NCI-H345 treated with DMSO at 0.1 percent for 48 hours (cell line): ENCODE measurements around the gene SHPK.

ENCODE experiments used
- DNase-seq: peaks from one replicate; lab custom pipeline; 2025; ENCODE audit not compliant: unreplicated experiment; lab: John Stamatoyannopoulos, UW

SHPK gene

GRCh38 chr17:3636154-3636907 lies at the start of gene SHPK, which contains the start of gene CTNS:
Gene SHPK, minus strand, starts transcription at chr17:3636250. Its CDS starts 31 bp downstream, at chr17:3636219.
Gene CTNS, plus strand, starts transcription at chr17:3636760. Its CDS starts 3,447 bp downstream, at chr17:3640207.
- DNase-seq: peak; percentile 82

DNA sequence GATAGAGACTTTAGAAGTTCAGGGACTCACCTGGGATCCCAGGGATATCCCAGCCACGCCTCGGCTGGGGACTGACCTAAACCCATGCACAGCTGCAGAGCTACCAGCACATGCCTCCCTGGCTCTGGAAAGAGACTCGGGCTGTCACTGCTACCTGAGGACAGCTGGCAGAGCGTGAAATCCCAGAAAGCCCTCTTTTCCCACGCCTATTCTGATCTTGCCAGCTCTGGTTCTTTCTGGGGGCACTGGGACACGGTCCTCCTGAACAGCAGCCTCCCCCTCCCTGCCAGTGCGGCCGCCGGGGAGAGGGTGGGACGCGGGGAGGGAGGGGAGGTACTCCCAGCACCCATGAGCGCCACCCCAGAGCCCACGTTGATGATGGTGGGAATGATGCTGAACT lies 49.1 kb upstream of the SHPK start:
- DNase-seq: no peak

- DNase-seq: no peak
Measured at GRCh38 chr17:3683054-3683511, 47.0 kb upstream of the SHPK start.

DNA sequence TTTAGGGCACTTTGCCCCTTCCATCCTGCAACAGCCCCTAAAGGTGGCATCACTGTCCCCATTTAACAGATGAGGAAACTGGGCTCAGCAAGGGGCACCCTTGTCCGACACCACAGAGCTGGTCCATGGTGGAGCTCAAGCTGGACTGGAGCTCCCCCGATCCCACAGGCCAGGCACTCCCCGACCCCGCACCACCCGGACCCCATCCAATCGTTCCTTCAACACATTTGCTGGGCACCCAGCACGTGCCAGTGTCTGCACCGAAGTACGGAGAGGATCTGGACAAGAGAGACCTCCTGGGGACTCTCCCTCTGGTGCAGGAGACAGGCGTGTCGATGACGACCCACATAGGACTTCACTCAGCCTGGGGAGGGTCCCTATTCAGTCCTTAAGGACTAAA lies 46.0 kb upstream of the SHPK start:
- DNase-seq: no peak

DNA sequence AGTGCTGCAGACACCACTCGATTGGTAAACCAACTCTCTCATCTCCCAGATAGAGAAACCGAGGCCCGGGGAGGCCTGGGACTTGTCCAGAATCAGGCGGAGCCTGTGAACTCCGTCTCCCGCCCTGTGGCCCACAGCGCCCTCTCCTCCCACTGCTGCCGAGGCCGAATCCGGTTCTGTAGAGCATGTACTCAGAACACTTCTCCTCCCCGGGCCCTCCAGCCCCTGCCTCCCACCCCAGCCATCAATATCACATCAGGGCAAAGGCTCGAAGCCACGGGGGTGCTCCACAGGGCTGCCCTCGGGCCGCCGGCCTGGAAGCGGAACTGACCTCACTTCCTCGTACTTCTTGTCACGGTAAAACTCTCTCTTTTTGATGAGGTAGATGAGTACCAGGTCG lies 45.5 kb upstream of the SHPK start:
- DNase-seq: no peak

DNA sequence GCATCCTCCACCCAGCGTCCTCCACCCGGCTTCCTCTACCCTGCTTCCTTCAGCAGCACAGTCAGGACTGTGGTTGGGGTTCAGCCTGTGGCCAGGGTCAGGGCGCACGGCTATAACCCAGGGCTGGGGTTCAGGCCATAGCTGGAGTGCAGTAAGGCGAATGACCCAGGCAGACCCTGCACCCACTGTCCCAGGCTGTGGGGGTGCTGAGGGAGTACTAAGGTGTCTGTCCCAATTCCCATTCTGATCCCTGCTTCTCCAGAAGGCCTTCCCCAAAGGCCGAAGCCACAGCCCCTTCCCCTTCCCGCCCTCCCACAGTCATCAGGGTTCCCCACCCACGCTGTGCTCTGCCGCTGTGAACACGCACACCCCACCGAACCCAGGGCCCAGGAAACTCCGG lies 45.0 kb upstream of the SHPK start:
- no peak for DNase-seq

- no peak for DNase-seq
Measured at GRCh38 chr17:3679531-3680126, 43.6 kb upstream of the SHPK start.

DNA sequence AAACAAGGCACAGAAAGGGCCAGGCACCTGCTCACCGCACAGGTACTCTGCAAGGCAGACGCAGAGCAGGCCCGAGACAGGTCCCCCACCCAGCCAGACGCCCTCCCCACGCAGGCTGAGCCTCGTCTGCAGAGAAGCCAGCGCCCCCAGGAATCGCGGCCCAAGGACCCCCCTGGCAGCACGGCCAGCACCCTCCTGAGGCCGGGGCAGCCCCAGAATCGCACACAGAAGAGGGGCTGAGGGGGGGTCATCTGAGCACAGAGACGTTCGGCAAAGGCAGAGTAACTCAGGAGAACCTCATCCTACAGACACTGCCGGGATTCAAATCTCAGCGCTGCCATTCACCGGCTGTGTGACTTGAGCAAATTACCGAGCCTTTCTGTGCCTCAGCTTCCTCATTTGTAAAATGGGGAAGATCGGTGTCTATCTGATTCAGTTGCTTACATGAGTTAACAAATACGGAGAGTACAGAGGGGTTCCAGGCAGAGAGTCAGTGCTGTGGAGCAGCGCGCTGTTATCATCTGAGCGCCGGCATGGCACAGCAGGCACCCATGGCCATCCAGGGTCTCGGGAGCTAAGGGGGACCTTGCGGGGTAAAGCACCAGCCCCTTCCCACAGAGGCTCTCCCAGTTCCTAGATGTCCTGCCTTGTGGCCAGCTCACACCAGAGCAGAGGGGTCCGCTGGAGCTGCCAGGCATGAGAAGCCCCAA lies 42.9 kb upstream of the SHPK start:
- DNase-seq: no peak

DNA sequence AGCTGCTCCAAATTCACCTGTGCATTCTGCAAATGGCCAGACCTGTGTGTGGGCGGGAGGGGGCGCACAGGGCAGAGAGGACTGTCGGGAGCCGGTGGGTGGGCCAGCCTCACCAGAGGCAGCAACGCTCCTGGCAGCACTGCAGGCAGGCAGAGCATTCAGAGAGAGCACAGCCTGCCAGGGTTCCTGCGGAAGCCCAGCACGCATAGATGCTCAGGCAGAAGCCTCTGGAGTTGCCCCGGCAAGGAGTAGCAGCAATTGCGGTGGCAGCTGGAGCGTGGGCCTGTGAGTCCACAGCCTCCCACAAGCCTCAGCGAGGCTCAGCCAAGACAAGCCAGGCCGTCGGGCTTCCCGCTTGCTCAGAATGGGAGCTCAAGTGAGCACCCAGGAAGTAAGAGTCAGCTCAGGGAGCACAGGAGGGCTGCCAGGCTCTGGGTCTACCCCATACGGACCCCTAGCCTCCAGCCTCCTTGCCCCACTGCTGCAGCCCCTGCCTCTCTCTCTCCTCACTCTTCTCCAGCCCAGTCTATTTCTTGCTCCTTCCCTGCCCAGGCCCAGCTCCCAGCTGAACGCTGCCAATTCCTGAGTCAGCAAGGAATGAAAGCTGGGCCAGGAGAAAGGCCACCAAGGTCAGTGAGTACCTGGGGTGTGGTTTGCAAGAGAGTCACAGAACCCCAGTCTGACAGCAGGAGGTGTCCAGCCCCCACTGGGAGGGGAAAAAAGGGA lies 42.2 kb upstream of the SHPK start:
- no peak for DNase-seq

DNA sequence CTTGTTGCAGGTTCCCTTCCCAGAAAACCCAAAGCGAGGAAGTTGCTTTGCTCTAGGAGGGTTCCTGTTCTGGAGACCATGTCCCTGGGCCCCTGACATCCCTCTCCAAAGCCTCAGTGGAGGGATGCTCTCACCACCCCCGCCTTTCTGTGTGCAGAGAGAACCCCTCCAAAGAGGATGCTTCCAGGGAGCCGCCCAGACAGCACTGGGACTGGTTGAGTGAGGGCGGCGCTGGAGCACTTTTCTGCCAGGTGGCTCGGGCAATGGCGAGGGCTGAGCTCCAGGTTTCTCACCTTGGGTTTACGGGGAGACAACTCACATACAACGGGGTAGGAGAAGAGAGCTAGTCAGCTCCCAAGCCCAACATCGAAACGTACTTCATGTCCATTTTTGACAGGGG lies 39.8 kb upstream of the SHPK start:
- DNase-seq: no peak

GRCh38 chr17:3672571-3672970 lies 36.5 kb upstream of the SHPK start:
- no peak for DNase-seq

DNA sequence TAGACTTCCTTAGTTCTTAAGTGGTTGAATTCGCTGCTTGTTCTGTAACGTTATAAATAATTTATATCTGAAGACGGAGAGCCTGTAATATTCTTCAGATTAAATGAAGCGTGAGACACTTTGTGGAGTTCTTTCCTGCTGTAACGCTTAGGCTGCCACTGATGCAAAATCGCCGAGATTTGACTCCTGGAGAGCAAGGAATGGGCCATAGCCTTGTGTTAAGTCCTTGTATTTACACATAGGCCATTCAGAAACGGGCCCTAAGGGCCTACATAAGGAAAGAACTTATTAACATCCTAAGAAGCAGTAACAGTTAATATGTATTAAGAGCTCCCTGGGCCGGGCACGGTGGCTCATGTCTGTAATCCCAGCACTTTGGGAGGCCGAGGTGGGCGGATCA lies 33.5 kb upstream of the SHPK start:
- no peak for DNase-seq

DNA sequence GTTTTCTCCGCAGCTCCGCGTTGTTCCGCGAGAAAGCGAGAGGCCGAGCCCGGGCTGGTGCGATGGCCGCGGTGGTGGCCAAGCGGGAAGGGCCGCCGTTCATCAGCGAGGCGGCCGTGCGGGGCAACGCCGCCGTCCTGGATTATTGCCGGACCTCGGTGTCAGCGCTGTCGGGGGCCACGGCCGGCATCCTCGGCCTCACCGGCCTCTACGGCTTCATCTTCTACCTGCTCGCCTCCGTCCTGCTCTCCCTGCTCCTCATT lies 33.0 kb upstream of the SHPK start:
- no peak for DNase-seq

DNA sequence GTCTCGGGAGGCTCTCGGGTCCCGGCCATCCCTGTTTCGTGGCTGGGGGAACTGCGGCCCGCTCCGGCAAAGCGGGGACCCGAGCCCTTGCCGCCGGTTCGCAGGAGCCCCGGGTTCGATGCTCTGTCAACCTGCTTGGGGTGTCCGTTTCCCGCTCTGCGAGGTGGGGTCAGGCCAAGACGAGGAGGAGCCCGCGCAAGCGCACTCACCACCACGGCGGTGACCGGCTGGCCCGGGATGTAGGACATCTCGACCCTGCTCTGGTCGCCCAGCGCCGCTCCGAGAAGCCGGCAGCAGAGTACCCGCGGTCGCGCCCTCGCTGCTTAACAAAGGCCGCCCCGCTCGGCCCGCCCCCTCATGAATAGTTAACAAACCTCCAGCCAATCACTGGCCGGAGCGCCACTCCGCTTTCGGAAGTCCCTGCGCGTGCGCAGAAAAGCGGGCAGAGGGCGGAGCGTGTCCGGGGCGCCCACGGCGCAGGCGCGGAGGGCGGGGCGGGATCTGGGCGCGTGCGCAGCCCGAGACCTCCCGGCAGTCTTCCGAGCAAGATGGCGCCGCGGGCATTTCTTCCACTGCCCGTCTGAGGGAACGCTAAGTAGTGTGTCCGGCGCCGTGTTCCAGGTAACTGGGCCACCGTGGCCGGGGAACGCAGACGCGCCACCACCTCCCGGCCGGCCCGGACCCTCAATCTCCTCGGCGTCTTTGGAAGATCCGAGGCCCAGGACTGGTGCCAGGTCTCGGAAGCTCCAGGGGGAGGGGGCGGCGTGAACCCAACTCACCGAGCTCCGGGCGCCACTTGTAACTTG lies 32.4 kb upstream of the SHPK start, which contains the start of the genes EMC6 and TAX1BP3:
TSS of gene EMC6 (plus strand) at position 534 of the 806 bp plus-strand sequence. CDS start 335 bp downstream, outside the sequence.
TSS of gene TAX1BP3 (minus strand) at position 300 of the 806 bp plus-strand sequence. CDS start at position 248, 52 bp downstream.
- DNase-seq: peak; percentile 84

DNA sequence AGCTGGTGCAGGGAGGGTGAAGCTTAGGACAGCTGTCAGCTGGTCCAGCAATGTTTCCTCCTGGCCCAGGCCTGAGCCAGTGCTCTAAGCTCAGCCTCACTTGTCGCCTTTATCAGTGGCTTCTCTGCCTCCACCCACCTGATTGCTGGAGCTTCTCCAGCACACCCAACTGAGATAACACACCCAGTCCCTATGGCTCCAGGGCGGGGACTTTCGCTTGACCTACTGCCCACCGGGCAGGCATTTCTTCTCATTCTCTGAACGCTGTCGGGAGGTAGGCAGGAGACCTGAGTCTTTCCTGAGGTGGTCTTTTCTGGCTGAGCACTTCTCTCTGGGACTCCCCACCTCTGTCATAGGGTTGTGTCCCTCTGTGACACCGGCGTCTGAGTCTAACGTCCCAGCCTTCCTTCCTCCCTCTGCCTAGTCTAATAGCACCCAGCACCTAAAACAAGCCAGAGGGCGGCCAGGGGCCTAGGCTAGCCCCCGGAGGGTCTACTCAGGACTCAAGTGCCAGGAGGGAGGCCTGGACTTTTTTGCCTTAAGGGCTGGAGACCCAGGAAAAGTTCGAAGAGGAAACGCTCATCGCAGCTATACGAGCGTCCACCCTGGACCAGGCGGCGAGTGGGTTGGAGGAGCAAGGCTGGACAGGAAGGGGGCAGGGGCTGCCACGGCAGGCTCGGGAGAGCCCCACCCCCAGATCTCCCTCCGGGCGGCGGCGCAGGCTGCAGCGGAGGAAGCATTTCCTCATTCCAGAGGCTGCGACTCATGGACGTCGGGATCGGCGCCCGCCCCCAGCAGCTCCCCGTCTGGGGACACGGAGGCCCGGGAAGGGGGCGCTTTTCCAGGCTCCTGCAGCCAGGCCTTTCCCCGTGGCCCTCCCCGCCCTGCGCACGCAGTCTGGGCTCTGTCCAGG lies 31.6 kb upstream of the SHPK start:
- no peak for DNase-seq

GRCh38 chr17:3666516-3666915 lies 30.5 kb upstream of the SHPK start:
- DNase-seq: no peak

DNA sequence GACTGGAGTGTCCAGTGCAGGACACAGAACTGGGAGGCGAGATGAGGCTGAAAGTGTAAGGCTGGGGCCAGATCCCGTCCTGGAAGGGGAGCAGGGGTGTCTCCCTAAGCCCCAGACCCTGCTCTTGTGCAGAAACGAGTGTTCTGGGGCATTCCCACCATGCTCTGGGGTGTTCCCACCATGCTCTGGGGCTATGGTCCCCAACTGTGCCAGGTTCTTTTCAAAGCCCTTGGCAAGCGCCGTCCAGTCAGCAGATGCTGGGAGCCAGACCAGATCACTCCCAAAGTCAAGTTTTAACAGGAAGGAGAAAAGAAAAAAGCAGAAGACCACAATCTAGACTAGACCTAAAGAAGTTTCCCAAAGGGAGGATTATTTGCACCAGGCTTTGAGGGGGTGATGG lies 29.8 kb upstream of the SHPK start:
- DNase-seq: no peak

- no peak for DNase-seq
Measured at GRCh38 chr17:3663102-3664011, 27.3 kb upstream of the SHPK start.
